ENCODE data around the gene EOMES.
A peak's percentile ranks its signal among the peaks of the same experiment; 100 is the strongest.

Gene EOMES

DNA sequence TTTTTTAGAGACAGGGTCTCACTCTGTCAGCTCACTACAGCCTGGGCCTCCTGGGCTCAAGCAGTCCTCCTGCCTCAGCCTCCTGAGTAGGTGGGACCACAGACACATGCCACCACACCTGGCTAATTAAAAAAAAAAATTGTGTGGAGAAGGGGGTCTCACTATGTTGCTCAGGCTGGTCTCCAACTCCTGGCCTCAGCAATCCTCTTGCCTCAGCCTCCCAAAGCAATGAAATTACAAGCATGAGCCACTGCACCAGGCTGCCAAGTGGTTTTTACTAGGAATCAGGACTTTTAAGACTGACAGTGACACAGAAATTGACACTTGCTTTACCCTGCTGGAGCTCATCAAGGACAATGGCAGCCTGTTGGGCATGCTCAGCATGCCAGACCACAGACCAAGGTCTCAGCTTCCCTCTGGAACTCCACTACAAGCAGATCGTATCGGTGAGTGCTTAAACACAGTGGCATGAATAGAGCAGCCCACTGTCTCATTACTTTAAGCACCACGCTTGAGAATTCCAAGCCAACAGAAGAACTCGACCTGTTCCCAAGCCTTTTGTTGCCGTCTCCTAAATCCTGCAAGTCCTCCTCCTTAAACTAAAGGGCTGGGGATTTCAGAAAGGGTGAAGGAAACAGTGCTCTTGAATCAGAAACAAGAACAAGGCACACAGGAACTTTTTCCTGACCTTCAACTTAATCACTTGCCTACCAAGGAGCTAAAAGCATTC is 41.4 kb downstream of the EOMES start:
- ATAC-seq: no peak

DNA sequence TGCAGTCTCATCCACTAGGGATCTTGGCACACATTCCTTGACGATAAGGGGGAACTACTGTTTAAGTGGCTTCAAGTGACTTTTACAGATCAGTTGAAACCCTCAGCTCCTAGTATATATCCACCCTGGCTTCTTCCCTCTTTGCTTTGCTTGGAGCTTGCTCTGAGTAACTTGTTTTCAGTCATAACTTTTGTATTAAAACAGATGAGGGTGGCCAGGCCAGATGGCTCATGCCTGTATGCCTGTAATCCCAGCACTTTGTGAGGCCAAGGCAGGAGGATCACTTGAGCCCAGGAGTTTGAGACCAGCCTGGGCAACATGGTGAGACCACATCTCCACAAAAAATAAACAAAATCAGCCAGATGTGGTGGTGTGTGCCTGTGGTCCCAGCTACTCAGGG is 42.4 kb downstream of the EOMES start:
- ATAC-seq: no peak

GRCh38 chr3:27678234-27678633 is 43.9 kb downstream of the EOMES start:
- ATAC-seq: peak in 1 of 2 donors; percentile 51

DNA sequence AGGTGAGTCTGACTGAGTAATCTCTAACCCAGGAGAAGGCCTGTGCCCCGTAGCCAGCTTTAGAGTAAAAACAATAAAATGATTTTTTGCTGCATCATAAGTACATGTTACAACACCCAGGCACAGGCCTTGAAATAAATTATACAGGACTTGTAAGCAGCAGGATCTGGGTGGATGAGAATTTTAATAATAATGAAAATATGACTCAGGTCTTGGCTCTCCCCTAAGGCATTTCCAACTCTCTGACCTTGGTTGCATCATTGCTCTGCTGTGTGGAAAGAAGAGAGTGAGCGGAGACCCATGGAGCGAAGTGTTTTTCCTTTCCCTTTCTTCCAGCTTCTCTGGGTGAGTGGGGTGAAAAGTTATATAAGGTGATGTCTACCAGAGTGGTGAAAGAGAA is 44.6 kb downstream of the EOMES start:
- ATAC-seq: no peak

DNA sequence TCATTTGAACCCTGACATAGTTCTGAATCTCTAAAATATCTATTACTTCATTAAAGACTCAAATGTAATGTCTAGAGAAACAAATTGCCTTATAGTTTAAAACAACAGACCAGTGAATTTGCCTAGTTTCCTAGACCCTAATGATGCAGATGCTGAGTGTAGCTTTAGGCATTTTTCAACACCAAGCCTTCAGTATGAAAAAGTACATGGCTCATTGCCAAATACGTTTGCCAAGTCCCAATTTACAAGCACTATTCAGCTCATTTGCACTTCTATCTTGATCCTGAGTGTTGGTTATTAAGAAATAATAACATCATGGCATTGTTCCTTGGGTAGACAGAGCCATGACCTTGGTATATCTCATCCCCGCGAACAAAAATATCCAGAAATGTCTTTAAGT is 46.8 kb downstream of the EOMES start:
- ATAC-seq: no peak

DNA sequence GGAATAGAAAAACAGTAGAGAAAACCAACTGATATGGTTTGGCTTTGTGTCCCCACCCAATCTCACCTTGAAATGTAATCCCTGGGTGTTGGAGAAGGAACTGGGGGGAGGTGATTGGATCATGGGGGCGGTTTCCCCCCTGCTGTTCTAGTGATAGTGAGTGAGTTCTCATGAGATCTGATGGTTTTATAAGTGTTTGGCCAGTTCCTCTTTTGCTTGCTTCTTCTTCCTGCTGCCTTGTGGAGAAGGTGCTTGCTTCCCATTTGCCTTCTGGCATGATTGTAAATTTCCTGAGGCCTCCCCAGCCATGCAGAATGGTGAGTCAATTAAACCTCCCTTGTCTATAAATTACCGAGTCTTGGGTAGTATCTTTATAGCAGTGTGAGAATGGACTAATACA is 48.4 kb downstream of the EOMES start:
- ATAC-seq: no peak

GRCh38 chr3:27671101-27671500 is 51.0 kb downstream of the EOMES start:
- ATAC-seq: no peak

DNA sequence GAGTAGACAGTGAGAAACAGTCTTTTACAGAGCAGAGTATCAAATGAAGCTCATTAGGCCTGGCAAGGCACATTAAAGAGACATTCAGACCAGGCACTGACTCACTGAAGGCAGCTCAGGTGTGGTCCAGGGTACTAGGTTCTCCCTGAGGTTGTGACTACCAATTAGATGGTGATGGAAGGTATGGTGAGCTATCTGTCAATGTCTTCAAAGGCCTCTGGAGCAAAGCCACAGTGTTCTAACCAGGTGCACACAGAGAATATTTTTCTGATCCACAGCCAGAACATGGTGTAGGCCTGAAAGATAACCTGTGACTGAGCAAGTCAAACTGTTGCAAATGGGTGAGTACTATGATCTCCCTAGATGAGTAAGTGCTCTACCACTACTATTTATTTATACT is 51.5 kb downstream of the EOMES start:
- ATAC-seq: no peak

- ATAC-seq: peak; percentile 80 to 82
Observed at GRCh38 chr3:27669591-27669990, 52.5 kb downstream of the EOMES start.

- ATAC-seq: no peak
Observed at GRCh38 chr3:27667751-27668150, 54.4 kb downstream of the EOMES start.

GRCh38 chr3:27666708-27667107 is 55.4 kb downstream of the EOMES start:
- ATAC-seq: no peak

DNA sequence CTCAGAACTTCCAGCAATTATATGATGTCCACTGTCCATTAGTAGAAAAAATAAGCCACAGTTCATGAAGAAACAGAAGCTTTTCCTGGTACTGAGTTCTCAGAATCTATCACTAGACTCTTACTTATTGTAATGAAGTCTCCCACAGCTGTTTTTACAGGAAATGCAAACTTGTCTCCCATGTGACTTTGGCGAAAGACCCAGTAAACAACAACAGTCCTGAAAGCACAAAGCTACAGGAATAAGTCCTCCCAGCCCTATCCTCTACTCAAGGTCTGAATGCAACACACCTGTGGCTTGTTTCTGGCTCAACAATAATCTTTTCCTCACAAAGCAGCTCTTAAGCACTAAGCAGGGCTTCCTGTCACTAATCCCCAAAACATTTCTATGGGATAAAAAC is 55.9 kb downstream of the EOMES start:
- no peak for ATAC-seq

Data from activated CD4-positive, CD25-positive, alpha-beta regulatory T cell treated with anti-CD3 and anti-CD28 coated beads, Interleukin-2, amount 50 U/mL, for 24 hours (primary cell).